ENCODE data around the gene CFL2. TPM values are rescaled to one million over a fixed set of nuclear protein-coding genes. Genes with fewer than 3 reads are reported as not detected.
"Not testable (repeated sequence)": the region's sequence is repeated elsewhere in the genome, so short reads cannot be mapped to it uniquely, and the experiment has no call there.

The CFL2 gene
- 101 TPM for total RNA-seq

DNA sequence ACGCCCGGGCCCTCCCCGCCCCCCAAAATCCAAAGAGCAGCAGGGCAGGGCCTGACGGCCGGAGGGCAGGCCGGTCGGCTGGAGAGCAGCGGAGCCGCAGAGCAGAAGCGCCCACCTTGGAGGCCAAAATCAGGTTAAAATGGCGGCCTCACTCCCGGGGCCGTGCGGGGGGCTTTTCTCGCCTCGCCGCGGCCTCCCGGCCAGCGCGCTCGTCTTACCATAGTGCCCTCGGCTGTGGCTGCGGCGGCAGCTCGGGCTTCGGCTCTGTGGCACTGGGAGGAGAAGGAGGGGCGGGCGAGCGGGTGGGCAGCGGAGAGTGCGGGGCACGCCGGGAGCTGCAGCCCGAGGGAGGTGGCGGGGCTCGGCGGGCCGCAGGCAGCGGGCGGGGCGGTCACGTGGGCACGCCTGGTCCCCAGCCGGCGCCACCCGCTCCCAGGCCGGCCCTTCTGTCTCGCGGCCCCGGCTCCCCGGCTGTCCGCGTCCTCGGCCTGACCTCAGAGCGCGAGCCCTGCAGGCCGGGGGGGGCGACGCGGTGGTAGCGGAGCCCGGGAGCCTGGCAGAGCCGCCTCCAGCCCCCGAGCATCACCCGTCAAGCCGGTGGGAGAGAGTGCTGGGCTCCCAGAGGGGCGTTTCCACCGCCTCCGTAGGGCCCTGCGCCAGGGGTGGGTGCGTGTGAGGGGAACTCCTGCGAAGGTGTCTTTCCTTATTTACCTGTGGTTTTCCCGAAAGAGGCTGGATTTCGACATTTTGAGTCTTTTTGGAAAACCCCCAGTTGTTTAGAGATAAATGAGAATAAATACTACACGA lies at the start of gene CFL2:
Gene CFL2, minus strand, starts transcription at position 274 of the 807 bp plus-strand sequence. Its CDS starts 53 bp downstream, at position 221.
- ATAC-seq (peak; percentile 93), DNase-seq (ENCODE audit: low spot score) (peak; percentile 87)
- intact Hi-C loops (cut with DNase I): no loop called here

DNA sequence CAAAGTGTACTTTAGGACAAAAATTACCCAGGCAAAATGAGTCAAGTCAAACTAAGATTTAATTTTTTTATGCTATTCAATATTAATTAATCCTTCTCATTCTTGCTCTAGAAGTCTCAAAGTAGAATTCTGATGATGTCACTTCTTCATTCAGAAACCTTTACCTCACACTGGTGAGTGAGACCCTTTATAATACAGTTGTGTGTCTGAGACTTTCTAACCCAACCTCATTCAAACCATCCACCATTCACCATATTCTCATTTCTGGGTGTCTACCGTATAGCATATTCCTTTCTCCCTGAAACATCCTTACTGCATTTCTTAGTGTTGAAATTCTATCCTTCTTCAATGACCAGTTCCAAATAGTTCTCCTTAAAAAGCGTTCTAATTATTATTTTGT lies 40.8 kb upstream of the CFL2 start:
- intact Hi-C loops (cut with DNase I): no loop called here
- ATAC-seq (no peak), DNase-seq (ENCODE audit: low spot score) (no peak)

DNA sequence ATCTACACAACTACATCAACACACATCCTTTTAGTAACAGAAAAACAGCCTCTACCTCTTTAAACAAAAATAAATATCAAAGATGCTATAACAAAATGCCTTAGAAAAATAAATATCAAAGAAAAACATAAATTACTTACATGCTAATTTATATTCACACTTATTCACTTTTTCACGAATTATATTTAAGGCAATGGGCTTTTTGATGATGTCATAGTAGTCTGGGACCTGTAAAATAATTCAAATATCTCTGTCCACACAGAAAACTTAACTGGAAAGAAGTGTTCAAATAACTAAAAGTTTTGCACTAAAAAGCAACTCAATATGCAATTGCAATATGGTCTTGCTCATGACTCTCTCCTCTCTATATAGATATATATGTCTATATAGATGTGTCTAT lies 40.3 kb upstream of the CFL2 start:
- no peak for ATAC-seq
- DNase-seq (ENCODE audit: low spot score): no peak
- intact Hi-C loops (cut with DNase I): no loop called here

DNA sequence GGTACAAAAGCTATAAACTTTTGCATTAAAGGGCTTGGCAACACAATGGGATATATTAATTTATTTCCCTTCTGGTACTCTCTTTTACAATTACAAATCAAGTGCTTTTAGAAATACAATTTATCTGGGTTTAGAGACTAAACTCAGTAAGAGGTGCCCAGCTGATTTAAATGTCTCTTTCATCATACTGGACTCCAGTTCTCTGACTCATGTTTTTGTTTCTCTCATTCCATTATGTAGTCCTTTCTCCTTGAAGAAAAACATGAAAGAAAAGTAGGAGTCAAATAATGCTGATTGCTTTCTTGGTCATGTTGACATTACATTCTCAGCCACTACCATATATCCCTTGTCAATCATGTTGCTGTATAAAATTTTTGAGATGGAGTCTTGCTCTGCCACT lies 36.3 kb upstream of the CFL2 start:
- ATAC-seq: no peak

DNA sequence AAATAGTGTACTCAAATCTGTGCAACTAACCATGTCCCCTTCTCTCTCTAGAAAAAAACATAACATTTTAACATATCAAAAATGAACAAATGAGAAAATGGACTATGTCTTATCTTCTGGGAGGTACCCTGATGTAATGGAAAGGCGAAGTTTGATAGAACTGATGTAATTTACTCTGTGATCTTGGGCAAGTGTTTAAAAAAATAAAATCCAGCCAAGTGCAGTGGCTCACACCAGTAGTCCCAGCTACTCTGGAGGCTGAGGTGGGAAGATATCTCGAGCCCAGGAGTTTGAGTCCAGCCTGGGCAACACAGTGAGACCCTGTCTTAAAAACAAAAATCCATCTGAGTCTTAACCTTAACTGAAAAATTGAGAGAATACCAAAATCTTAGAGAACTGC lies 35.8 kb upstream of the CFL2 start:
- DNase-seq (ENCODE audit: low spot score) (no peak), ATAC-seq (no peak)
- intact Hi-C loops (cut with DNase I): no loop called here

More for the DNA sequence above, 36.3 kb upstream of the CFL2 start:
- intact Hi-C loops (cut with DNase I): no loop called here
- no peak for DNase-seq (ENCODE audit: low spot score)

DNA sequence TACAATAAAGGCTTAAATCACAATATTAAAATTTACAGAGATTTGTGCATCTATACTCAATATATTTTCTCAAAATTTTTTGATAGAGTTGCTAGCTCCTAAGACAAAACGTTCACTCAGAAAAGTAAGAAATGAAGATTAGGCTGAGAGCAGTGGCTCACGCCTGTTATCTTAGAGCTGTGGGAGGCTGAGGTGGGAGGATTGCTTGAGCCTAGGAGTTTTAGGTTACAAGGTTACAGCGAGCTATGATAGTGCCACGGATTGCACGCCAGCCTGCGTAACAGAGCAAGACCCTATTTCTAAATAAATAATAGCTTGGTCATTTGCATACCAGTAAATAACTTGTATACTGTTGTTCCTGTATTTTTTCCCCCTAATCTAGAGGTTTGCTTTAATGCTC lies 35.0 kb upstream of the CFL2 start:
- intact Hi-C loops (cut with DNase I): loop anchor here (10.0 kb wide), 1 partner anchor 1725 kb away; no protein-coding TSS in a partner anchor
- ATAC-seq: no peak
- no peak for DNase-seq (ENCODE audit: low spot score)

DNA sequence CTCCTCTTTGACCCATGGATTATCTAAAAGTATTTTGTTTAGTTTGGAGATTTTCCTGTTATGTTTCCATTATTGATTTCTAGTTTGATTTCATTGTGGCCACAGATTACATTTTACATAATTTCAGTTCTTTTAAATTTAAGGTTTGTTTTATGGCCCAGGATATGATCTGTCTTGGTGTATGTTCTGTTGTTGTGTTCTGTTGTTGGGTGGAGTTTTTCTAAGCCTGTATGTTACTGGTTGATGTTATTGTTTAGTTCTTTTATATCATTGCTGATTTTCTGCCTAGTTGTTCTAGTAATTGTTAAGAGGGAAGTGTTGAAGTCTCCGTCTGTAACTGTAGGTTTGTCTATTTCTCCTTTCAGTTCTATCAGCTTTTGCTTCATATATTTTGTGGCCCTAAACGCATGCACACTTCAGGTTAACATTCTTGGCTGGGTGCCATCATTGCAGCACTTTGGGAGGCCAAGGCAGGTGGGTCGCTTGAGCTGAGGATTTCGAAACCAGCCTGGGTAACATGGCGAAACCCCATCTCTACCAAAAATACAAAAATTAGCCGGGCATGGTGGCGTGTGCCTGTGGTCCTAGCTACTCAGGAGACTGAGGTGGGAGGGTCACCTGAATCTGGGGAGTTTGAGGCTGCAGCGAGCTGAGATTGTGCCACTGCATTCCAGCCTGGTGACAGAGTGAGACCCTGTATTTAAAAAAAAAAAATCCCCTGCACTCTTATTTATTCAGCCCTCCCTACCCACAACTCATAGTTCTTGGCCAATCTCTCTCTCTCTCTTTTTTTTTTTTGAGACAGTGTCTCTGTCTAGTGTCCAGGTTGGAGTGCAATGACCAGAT lies 28.1 kb upstream of the CFL2 start:
- intact Hi-C loops (cut with DNase I): loop anchor here (10.0 kb wide), 1 partner anchor 1718 kb away; no protein-coding TSS in a partner anchor
- DNase-seq (ENCODE audit: low spot score) (no peak), ATAC-seq (no peak)

DNA sequence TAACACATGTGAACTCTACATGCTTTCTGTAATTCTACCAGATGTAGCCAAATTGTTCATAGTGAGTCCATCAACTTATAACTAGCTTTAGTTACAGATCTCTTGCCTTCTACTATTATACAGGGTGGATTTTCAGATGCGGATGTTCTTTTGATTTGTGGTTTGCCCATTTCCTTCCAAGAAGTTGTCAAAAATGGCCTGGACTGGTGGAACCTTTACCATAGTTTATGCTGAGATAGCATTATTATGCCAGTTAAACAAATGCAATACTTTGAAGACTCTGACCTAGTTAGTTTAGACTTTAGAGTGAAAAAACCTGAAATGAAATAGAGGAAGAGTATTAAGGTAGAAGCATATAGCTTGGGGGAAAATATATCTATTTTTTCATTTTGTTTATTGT lies 27.4 kb upstream of the CFL2 start:
- ATAC-seq: no peak
- intact Hi-C loops (cut with DNase I): loop anchor here (10.0 kb wide), 1 partner anchor 1717 kb away; no protein-coding TSS in a partner anchor
- DNase-seq (ENCODE audit: low spot score): no peak

DNA sequence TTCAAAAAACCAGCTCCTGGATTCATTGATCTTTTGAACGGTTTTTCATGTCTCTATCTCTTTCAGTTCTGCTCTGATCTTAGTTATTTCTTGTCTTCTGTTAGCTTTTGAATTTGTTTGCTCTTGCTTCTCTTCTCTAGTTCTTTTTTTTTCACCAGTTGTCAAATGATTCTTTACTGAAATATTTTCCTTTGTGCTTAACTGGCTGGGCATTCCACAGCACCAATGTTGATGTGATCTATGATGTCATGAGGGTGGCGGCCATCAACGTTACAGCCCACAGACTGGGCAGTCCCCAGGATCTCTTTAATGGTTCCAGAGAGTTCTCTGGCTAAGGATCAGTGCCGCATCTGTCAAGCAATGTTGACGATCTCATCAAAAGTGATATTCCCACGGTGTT lies 25.7 kb upstream of the CFL2 start:
- DNase-seq (ENCODE audit: low spot score); ATAC-seq: not testable (repeated sequence)
- intact Hi-C loops (cut with DNase I): loop anchor here (10.0 kb wide), 1 partner anchor 1715 kb away; no protein-coding TSS in a partner anchor

DNA sequence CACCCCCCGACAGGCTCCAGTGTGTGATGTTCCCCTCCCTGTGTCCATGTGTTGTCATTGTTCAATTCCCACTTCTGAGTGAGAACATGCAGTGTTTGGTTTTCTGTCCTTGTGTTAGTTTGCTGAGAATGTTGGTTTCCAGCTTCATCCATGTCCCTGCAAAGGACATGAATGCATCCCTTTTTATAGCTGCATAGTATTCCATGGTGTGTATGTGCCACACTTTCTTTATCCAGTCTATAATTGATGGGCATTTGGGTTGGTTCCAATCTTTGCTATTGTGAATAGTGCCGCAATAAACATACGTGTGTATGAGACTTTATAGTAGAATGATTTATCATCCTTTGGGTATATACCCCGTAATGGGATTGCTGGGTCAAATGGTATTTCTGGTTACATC lies 22.7 kb upstream of the CFL2 start:
- intact Hi-C loops (cut with DNase I); ATAC-seq; DNase-seq (ENCODE audit: low spot score): not testable (repeated sequence)

DNA sequence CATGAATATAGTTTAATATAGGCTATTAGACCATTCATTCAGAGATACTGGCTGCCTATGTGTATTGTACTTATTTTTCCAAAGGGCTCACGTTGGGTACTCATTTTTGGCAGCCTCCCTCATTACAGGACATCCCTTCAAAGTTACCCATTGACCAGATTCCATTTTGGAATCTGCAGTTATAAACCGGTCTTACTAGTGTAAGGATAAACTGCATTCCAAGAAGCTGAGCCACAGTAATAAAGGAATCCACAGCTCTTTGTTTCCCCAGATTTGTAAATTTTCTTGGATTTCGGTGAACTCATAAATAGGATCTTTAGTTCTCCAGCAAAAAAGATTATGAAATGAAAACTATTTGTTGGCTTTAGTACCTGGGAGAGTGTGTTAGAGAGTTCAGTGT lies 18.9 kb upstream of the CFL2 start:
- DNase-seq (ENCODE audit: low spot score) (no peak), ATAC-seq (no peak)
- intact Hi-C loops (cut with DNase I): no loop called here

DNA sequence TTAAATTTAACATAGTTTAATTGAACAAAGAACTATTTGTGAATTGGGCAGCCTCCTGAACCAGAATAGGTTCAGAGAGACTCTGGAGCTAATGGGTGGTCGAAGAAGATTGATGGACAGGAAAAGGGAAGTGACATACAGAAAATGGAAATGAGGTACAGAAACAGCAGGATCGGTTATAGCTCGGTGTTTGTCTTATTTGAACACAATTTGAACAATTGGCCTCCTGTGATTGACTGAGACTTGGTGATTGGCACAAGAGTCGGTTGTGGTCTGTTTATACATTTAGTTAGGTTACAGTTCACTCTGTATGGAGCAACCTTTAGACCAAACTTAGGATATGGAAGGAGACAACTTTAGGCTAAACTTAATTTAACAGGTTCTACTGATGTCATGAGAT lies 18.4 kb upstream of the CFL2 start:
- ATAC-seq (no peak), DNase-seq (ENCODE audit: low spot score) (no peak)
- intact Hi-C loops (cut with DNase I): no loop called here

DNA sequence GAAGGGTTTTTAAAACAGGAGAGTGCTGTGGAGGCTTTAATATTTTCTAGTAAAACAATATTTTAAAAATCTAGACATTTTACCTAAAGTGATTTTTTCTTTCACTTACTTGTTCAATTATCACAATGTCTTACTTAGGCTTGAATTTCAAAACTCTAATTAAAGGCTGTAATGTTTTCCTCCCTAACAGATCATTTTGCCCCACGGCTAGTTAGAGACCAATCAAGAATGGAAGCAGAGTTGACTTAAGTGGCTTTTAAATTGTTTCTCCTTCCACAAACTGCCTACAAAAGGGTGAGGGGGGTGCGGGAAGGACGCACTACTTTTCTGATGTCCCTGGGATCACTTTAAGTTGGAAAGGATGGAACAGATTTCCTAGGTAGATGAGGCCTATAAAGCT lies 9.5 kb upstream of the CFL2 start:
- ATAC-seq (no peak), DNase-seq (ENCODE audit: low spot score) (no peak)
- intact Hi-C loops (cut with DNase I): loop anchor here (5.0 kb wide), 1 partner anchor 52 kb away; no protein-coding TSS in a partner anchor

DNA sequence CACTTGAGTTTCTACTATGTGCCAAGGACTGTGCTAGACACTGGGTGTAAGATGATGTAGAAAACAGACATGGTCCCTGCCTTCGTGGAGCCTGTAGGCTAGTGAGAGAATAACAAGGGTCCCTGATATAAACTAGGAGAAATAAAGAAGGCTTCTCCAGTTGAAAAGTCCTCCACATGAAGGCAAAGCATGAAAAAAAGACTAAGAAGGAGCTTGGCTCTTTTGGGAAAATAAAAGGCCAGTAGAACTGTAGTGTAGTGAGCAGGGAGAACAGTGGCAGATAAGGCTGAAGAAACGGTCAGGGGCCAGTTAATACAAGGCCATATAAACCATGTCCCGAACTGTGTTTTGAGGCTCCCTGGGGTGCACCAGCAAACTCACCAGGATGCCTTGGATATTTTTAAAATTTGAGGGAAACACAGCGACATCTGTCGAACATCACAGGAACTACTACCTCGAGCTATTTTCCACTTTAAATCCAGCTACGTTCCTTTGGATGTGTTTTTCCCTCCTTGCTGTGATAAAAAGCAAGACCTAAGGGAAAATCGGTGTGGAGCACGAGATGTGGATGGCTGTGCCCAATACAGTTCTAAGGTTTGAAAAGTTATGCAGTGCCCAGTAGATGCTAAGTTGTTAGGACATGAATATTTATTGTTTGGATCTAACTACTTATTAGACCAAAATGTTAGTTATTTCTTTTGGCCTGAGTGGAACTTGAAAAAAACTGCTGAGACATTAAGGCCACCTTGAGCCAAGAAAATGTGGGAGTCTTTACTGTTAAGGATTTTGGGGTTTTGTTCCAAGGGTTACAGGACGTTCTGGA lies 8.5 kb upstream of the CFL2 start:
- intact Hi-C loops (cut with DNase I): loop anchor here (5.0 kb wide), 1 partner anchor 51 kb away; no protein-coding TSS in a partner anchor
- DNase-seq (ENCODE audit: low spot score) (no peak), ATAC-seq (peak; percentile 83)

DNA sequence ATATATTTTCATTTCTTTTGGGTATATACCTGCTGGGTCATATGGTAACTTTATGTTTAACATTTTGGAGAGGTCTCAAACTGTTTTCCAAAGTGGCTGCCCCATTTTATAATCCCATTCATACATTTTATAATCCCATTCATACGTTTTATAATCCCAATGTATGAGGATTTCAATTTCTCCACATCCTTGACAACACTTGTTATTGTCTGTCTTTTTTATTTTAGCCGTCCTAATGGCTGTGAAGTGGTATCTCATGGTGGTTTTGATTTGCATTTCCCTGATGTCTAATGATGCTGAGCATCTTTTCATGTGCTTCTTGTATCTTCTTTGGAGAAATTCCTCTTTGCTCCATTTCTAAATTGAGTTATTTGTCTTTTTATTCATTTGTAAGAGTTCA lies 6.7 kb upstream of the CFL2 start:
- intact Hi-C loops (cut with DNase I): loop anchor here (5.0 kb wide), 1 partner anchor 49 kb away; no protein-coding TSS in a partner anchor
- ATAC-seq (no peak), DNase-seq (ENCODE audit: low spot score) (no peak)

DNA sequence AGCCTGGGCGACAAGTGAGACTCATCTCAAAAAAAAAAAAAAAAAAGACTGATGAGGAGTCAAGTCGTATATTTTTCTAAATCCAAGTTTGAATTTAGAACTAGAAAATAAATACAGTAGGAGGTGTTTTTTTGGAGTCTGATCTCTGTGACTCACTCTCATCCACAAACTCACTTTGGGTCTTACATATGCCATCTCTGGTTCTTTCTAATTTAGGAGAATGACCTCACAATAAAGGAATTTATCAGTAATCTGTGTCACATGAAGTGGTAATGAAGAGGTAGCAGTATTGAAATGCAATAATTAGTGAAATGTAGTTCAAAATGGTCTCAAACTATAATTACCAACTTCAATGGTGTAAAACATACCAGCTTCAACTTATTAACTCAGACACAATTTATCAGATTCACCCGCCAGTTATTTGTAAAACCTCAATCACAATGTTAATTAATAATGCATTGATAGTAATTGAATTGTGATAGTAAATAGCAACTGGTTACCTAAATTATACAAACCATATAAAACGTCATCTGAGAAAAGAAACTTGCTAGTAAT lies 4.4 kb upstream of the CFL2 start:
- DNase-seq (ENCODE audit: low spot score): no peak
- ATAC-seq: no peak
- intact Hi-C loops (cut with DNase I): no loop called here

DNA sequence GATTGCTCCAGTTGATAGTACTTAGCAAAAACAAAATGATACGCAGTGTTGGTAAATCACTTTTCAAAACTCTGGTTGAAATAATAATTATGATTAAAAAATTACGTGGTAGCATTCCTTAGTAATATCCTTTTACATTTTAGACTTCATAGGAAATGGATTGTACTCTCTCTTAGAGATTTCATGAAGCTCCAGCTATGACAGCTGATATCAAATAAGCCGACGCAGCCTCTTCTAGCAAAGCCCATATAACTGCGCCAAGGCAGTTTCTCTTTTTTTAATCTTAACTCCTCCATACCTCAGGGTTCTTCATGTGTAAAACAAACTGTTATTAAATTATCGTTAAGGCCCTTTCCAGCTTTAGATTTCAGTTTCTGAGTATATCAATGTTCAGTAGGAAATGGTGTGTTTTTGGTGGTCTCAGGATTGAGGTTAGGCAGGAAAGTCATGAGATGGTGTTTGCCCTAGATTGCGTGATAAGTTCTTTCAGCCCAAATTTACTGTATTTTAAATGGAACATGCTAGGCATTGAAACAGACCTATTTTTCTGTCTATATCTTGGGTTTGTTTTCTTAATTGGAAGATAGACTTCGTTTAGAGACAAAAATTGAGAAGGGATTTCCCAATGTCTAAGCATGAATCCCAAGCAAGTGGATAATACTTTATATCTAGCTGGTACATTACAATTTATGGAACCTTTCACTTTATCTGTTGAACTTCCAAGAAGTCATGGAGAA lies 902 bp upstream of the CFL2 start:
- no peak for ATAC-seq
- intact Hi-C loops (cut with DNase I): no loop called here
- no peak for DNase-seq (ENCODE audit: low spot score)

All from sciatic nerve (tissue), 2 donors.